ENCODE results near the gene COX19.
"Not testable (repeated sequence)": the region's sequence is repeated elsewhere in the genome, so short reads cannot be mapped to it uniquely, and the experiment has no call there.

Gene COX19

GRCh38 chr7:1010226-1010625 is 34.9 kb upstream of the COX19 start:
- DNase-seq: no peak

- no peak for DNase-seq
Observed at GRCh38 chr7:1009747-1010146, 34.4 kb upstream of the COX19 start.

- no peak for DNase-seq
Observed at GRCh38 chr7:1008733-1009363, 33.5 kb upstream of the COX19 start.

- DNase-seq: no peak
Observed at GRCh38 chr7:1007901-1008300, 32.6 kb upstream of the COX19 start.

GRCh38 chr7:1005303-1005702 is 30.0 kb upstream of the COX19 start:
- DNase-seq: no peak

GRCh38 chr7:1004018-1004852 is 28.9 kb upstream of the COX19 start:
- DNase-seq: no peak

GRCh38 chr7:1002445-1002844 is 27.1 kb upstream of the COX19 start:
- not testable (repeated sequence) for DNase-seq

- DNase-seq: not testable (repeated sequence)
Observed at GRCh38 chr7:1002026-1002425, 26.7 kb upstream of the COX19 start.

GRCh38 chr7:1001069-1001770 is 25.9 kb upstream of the COX19 start:
- not testable (repeated sequence) for DNase-seq

- DNase-seq: no peak
Observed at GRCh38 chr7:999941-1000935, 24.9 kb upstream of the COX19 start.

GRCh38 chr7:999149-999879 is 24.0 kb upstream of the COX19 start:
- DNase-seq: no peak

- DNase-seq: no peak
Observed at GRCh38 chr7:997404-998395, 22.4 kb upstream of the COX19 start.

- no peak for DNase-seq
Observed at GRCh38 chr7:996079-996872, 20.9 kb upstream of the COX19 start.

GRCh38 chr7:995571-995970 is 20.2 kb upstream of the COX19 start:
- DNase-seq: no peak

- DNase-seq: no peak
Observed at GRCh38 chr7:994592-995308, 19.4 kb upstream of the COX19 start.

- DNase-seq: peak; percentile 88
Observed at GRCh38 chr7:992709-993607, 17.6 kb upstream of the COX19 start.

- DNase-seq: no peak
Observed at GRCh38 chr7:991729-992656, 16.6 kb upstream of the COX19 start.

Measured in NCI-H1694 treated with DMSO at 0.1 percent for 48 hours (cell line).